BLaER1 treated with 17β-estradiol and CSF1 and Interleukin-3, amounts not matched to agents 10 nM and 100 nM (cell line): Measurements from ENCODE around the gene PAFAH1B1.
"Not testable (repeated sequence)": the region's sequence is repeated elsewhere in the genome, so short reads cannot be mapped to it uniquely, and the experiment has no call there.

ENCODE experiments used
- H3K27ac ChIP-seq, 11 experiments: shearing (Covaris generic); formaldehyde crosslinking; 2 replicates each; pipeline ENCODE4 v1.8.1; 2022
- H3K27me3 ChIP-seq, 11 experiments: shearing (Covaris generic); formaldehyde crosslinking; 2 replicates each; pipeline ENCODE4 v1.8.1; 2022
- H3K36me3 ChIP-seq, 11 experiments: shearing (Covaris generic); formaldehyde crosslinking; 2 replicates each; pipeline ENCODE4 v1.8.1; 2022
- H3K4me1 ChIP-seq, 10 experiments: shearing (Covaris generic); formaldehyde crosslinking; 2 replicates each; pipeline ENCODE4 v1.8.1; 2022
- H3K4me2 ChIP-seq, 11 experiments: shearing (Covaris generic); formaldehyde crosslinking; 2 replicates each; pipeline ENCODE4 v1.8.1; 2022
- H3K4me3 ChIP-seq, 10 experiments: shearing (Covaris generic); formaldehyde crosslinking; 2 replicates each; pipeline ENCODE4 v1.8.1; 2022
- H3K9ac ChIP-seq, 11 experiments: shearing (Covaris generic); formaldehyde crosslinking; 2 replicates each; pipeline ENCODE4 v1.8.1; 2022
- H3K9me3 ChIP-seq, 11 experiments: shearing (Covaris generic); formaldehyde crosslinking; replicated peaks in 1 of 11; 2 replicates each; pipeline ENCODE4 v1.8.1; 2022
- H4K20me1 ChIP-seq, 11 experiments: shearing (Covaris generic); formaldehyde crosslinking; 2 replicates each; pipeline ENCODE4 v1.8.1; 2022
- Cebpa-rat ChIP-seq, 11 experiments: shearing (Covaris generic); IDR thresholded peaks; 2 replicates each; pipeline ENCODE4 v1.8.1; 2022

Gene PAFAH1B1

DNA sequence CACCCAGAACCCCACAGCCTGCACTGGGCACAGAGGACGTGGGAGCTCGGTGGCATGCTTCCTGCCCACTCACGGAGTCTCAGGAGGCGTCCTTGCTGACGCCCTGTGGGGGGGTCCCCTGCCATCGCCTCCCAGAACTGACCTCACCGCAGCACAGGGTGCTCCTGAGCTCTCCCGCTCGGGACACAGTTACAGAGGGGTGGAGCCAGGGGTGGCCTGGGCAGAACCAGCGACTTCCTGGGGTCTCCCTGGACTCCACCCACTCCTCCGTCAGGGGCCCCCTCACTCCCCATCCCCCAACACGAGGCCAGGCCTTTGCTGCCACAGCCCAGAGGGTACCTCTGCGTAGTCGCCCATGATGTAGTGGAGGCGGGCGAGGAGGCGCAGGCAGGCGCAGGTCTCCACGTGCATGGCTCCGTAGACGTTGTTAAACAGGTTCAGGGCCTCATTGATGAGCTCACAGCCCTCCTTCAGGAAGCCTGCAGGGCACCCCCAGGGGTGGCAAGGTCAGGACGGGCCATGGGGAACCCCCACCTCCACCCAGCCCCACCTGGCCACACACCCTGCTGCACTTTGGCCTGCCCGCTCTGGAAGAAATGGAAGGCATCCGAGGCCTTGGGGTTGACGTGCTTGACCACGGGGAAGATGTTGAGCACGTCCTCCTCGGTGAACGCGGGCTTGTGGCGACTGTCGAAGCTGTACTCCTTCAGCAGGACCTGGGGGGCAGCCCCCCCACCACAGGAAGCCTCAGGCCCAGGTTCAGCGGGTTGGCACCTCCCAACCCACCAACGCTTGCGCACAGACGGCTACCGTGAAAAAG is 100.3 kb downstream of the PAFAH1B1 start:
- H3K9ac ChIP-seq = 0 out of 22 replicates have a peak overlapping the region, but pooled peaks of 1 of the 11 experiments have one; percentile 26
- no peaks in the 10 kb centered on the region for H3K27me3 ChIP-seq
- no peak overlapping the region for H3K4me3 ChIP-seq
- TF ChIP-seq Cebpa-rat (IDR thresholded peaks at IDR 0.05) = no peak
- peaks cover 22 to 51% (median 42%) of the 10 kb centered on the region in 10 experiments for H3K4me1 ChIP-seq
- peak overlapping the region in 2 of 11 experiments; percentile 2 to 4; a peak in 2 of 22 replicates for H3K4me2 ChIP-seq
- H4K20me1 ChIP-seq = peaks cover 0 to 97% (median 94%) of the 10 kb centered on the region in 11 experiments; a peak in 20 of 22 replicates
- peaks cover 74 to 98% (median 94%) of the 10 kb centered on the region in 11 experiments for H3K36me3 ChIP-seq
- no peaks in the 10 kb centered on the region for H3K9me3 ChIP-seq
- H3K27ac ChIP-seq = no peak overlapping the region

GRCh38 chr17:2694381-2695242 is 101.2 kb downstream of the PAFAH1B1 start:
- peaks cover 0 to 97% (median 92%) of the 10 kb centered on the region in 11 experiments; a peak in 20 of 22 replicates for H4K20me1 ChIP-seq
- no peaks in the 10 kb centered on the region for H3K27me3 ChIP-seq
- peaks cover 19 to 43% (median 33%) of the 10 kb centered on the region in 10 experiments for H3K4me1 ChIP-seq
- no peak overlapping the region for H3K4me3 ChIP-seq
- H3K9ac ChIP-seq = peak overlapping the region in 1 of 11 experiments; percentile 20; a peak in 1 of 22 replicates
- no peak overlapping the region for H3K4me2 ChIP-seq
- peaks cover 83 to 98% (median 94%) of the 10 kb centered on the region in 11 experiments for H3K36me3 ChIP-seq
- H3K9me3 ChIP-seq = no peaks in the 10 kb centered on the region
- TF ChIP-seq Cebpa-rat (IDR thresholded peaks at IDR 0.05) = no peak
- no peak overlapping the region for H3K27ac ChIP-seq

GRCh38 chr17:2695243-2695960 is 101.9 kb downstream of the PAFAH1B1 start:
- H3K9me3 ChIP-seq = no peaks in the 10 kb centered on the region
- no peak overlapping the region for H3K4me2 ChIP-seq
- peaks cover 0 to 97% (median 92%) of the 10 kb centered on the region in 11 experiments; a peak in 20 of 22 replicates for H4K20me1 ChIP-seq
- H3K9ac ChIP-seq = peak overlapping the region in 1 of 11 experiments; percentile 20; a peak in 1 of 22 replicates
- TF ChIP-seq Cebpa-rat (IDR thresholded peaks at IDR 0.05) = no peak
- H3K36me3 ChIP-seq = peaks cover 90 to 98% (median 95%) of the 10 kb centered on the region in 11 experiments
- H3K27me3 ChIP-seq = no peaks in the 10 kb centered on the region
- H3K4me3 ChIP-seq = no peak overlapping the region
- H3K27ac ChIP-seq = no peak overlapping the region
- peaks cover 12 to 35% (median 25%) of the 10 kb centered on the region in 10 experiments for H3K4me1 ChIP-seq

DNA sequence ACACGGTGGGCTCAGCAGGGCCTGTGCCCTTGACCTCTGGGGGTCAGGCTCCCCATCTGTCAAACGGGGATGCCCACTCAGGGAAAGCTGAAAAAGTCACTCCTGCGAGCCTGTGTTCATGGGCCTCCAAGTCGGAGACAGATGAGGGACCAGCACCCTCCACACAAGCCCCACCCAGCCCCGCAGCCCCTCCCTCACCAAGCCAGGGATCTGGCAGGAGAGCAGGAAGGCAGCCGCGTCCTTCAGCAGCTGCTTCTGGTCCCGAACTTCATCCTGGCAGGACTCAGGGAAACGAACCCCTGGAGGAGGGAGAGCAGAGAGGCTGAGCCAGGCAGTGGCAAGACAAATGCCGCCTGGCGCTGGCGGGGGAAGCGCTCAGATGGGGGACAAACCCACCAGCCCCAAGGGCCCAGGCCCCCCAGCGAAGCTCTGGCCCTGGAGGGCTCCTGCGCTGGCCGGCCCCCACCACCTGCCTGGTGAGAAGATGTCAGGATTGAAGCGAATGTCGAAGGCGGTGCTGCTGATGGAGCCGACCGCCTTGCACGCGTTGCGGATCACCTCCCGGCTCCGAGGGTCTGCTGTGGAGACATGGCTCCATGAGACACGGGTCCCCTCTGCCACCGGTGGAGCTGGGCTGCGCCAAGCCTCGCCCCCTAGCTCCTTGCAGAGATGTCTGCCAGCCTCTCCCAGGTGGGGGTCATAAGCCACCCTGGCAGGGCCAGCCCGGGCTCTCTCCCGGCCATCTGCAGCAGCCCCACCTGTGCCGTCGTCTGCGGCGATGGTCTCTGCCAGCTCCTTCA is 102.7 kb downstream of the PAFAH1B1 start:
- no peaks in the 10 kb centered on the region for H3K9me3 ChIP-seq
- no peak overlapping the region for H3K4me2 ChIP-seq
- H4K20me1 ChIP-seq = peaks cover 0 to 97% (median 92%) of the 10 kb centered on the region in 11 experiments; a peak in 20 of 22 replicates
- no peak overlapping the region for H3K4me3 ChIP-seq
- H3K27ac ChIP-seq = no peak overlapping the region
- H3K36me3 ChIP-seq = peaks cover 93 to 98% (median 95%) of the 10 kb centered on the region in 11 experiments
- no peak for TF ChIP-seq Cebpa-rat (IDR thresholded peaks at IDR 0.05)
- H3K4me1 ChIP-seq = peaks cover 4 to 27% (median 18%) of the 10 kb centered on the region in 10 experiments; a peak in 19 of 20 replicates
- H3K27me3 ChIP-seq = no peaks in the 10 kb centered on the region
- no peak overlapping the region for H3K9ac ChIP-seq

DNA sequence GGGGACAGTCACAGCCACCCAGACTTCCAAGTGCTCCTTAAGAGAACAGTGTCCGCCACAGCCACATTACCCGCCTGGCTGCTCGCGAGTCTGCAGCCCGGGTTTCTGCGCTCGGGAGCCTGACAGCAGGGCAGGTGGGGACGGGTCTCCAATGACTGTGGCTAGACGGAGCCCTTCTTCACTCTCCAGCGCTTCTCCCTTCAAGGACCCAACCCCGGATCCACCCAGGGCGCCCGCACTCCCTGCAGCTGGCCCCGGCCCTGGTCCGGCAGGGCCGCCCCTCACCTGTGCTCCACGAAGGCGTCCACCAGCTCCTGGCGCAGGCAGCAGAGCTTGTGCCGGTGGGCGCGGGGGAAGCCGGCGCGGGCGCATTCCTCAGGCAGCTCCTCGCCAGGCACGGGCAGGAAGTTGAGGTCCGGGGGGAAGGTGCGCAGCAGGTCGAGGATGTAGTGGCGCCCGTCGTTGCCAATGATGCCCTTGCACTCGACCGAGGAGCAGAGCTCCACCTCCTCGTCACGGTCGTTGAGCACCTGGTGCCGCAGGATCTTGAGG is 104.2 kb downstream of the PAFAH1B1 start:
- Histone ChIP-seq H3K27me3 (no peaks in the 10 kb centered on the region), H3K9me3 (no peaks in the 10 kb centered on the region), H3K27ac (no peak overlapping the region), H3K4me3 (no peak overlapping the region), H4K20me1 (peaks cover 0 to 99% (median 96%) of the 10 kb centered on the region in 11 experiments; a peak in 20 of 22 replicates), H3K36me3 (peaks cover 95 to 99% (median 98%) of the 10 kb centered on the region in 11 experiments), H3K9ac (no peak overlapping the region), H3K4me1 (peaks cover 0 to 22% (median 13%) of the 10 kb centered on the region in 10 experiments; a peak in 10 of 20 replicates), H3K4me2 (no peak overlapping the region)
- TF ChIP-seq Cebpa-rat (IDR thresholded peaks at IDR 0.05) = no peak

GRCh38 chr17:2699216-2699805 is 105.9 kb downstream of the PAFAH1B1 start:
- not testable (repeated sequence) for H3K4me1 ChIP-seq, H3K9me3 ChIP-seq, H3K27me3 ChIP-seq, H3K27ac ChIP-seq, H3K4me2 ChIP-seq, H3K4me3 ChIP-seq, H3K9ac ChIP-seq
- Histone ChIP-seq H4K20me1 (peaks cover 10 to 99% (median 96%) of the 10 kb centered on the region in 11 experiments; a peak in 21 of 22 replicates), H3K36me3 (peaks cover 96 to 99% (median 98%) of the 10 kb centered on the region in 11 experiments)

- TF ChIP-seq Cebpa-rat (IDR thresholded peaks at IDR 0.05) = no peak
- H3K4me2 ChIP-seq = no peak overlapping the region
- no peak overlapping the region for H3K4me3 ChIP-seq
- H3K27ac ChIP-seq = no peak overlapping the region
- H3K4me1 ChIP-seq = peaks cover 0 to 9% (median 1%) of the 10 kb centered on the region in 10 experiments; a peak in 7 of 20 replicates
- no peaks in the 10 kb centered on the region for H3K27me3 ChIP-seq
- H4K20me1 ChIP-seq = peaks cover 18 to 100% (median 98%) of the 10 kb centered on the region in 11 experiments; a peak in 21 of 22 replicates
- H3K9ac ChIP-seq = no peak overlapping the region; a peak in 1 of 22 replicates
- H3K36me3 ChIP-seq = peaks cover 97 to 100% (median 100%) of the 10 kb centered on the region in 11 experiments
- H3K9me3 ChIP-seq = no peaks in the 10 kb centered on the region
These were observed 106.6 kb downstream of the PAFAH1B1 start for GRCh38 chr17:2700030-2700490.
